Measurements from ENCODE around the gene TBC1D8.
A peak's percentile ranks its signal among the peaks of the same experiment; 100 is the strongest.

The TBC1D8 gene

DNA sequence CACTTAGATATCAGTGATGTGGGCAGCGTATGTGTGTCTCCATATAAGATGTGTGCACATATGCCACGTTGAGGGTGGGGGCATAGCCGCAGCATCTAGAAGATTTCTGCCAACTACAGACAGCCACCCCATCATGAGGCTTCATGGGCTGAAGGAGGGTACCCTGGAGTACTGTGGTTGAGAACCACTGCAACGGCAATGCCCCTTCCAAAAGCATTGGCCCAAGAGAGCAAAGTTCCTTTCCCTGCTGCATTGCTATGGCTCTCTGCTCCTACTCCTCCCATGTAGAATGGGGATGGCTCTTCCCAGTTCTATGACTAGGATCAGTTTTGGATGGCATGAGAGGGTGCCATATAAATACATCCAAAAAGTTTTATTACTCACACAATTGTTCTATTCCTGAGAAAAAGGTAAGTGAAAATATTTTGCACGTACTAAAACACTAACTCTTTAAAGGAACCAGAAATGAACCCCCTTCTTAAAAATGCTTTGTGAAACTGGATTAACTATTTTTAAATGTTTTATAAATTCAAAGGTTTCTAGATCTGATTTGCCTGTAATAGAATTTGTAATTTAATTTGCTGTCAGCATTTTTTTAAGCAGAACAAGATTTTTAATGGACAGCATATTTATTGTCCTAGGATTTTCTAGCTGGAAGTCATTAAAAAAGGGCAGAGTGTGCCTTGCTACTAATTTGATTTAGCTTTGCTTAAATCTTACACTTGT is 153.5 kb downstream of the TBC1D8 start:
- no peak for DNase-seq

DNA sequence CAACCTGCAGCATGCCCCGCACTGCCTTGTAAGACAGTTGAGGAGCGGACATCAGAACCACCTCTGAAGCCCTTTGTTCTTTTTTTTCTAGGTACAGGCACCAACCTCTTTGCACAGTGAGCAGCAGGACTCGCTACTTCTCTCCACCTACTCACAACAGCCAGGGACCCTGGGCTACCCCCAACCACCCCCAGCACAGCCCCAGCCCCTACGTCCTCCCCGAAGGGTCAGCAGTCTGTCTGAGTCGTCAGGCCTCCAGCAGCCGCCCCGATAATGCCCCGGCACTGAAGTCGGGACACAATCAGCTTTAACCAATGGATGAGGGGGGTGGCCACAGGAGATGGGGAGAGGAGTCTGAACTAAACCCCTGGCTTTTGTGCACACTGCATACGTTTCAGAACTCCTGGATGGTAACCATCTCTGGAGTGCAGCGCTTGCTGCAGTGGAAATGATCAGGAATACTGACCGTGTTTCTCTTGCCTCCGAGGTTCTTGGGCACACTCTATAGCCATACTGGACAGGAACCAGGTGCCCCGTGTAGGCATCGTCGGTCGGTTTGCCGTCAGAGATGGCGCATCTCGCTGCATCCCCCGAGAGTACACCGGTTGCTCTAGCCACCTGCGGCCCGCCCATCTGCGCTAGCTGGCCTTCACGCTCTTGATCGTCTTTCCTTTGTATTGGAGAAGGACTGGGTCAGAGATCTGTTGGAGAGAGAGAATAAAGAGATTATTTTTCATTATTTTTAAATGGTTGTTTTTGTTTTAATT is 155.7 kb downstream of the TBC1D8 start:
- DNase-seq, result no peak

DNA sequence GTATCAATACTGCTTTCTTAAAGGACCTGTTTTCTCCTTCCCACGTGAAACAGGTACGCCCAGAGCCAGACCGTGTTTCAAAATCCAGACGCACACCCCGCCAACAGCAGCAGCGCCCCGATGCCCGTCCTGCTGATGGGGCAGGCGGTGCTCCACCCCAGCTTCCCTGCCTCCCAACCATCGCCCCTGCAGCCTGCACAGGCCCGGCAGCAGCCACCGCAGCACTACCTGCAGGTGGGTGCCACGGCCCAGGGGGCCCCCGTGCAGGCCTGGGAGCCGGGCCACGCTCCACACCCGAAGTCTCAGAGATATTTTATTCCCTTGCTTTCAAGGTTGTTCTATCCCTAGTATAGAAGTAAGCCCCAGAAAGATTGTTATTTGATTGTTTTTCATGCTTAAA is 157.9 kb downstream of the TBC1D8 start:
- no peak for DNase-seq

DNA sequence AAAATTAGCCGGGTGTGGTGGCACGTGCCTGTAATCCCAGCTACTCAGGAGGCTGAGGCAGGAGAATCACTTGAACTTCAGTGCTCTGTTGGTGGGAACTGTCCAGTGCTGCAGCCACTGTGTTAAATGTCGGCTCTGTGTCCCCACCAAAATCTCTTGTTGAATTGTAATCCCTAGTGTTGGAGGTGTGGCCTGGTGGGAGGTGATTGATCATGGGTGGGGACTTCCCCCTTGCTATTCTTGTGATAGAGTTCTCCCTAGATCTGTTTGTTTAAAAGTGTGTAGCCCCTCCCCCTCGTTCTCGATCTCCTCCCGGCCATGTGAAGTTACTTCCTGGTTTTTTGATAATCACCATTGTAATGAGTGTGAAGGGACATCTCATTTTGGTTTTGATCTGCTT is 158.9 kb downstream of the TBC1D8 start:
- DNase-seq, result no peak

DNA sequence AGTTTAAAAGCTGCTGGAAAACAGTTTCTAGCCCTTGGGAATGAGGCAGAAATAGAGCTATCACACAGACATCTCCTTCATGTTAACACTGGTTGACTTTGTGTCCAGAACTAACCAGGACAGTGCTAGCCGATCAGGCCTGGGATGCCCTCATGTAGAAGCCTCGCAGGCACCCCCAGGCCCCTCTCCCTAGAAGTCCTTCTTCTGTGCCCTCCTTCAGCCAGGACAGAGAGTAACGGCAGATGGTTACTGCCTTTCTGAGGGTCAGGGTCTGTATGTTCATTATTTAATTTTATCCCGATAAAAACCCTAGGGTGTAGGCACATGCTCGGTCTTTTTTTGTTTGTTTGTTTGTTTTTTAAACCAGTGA is 159.8 kb downstream of the TBC1D8 start:
- no peak for DNase-seq

DNA sequence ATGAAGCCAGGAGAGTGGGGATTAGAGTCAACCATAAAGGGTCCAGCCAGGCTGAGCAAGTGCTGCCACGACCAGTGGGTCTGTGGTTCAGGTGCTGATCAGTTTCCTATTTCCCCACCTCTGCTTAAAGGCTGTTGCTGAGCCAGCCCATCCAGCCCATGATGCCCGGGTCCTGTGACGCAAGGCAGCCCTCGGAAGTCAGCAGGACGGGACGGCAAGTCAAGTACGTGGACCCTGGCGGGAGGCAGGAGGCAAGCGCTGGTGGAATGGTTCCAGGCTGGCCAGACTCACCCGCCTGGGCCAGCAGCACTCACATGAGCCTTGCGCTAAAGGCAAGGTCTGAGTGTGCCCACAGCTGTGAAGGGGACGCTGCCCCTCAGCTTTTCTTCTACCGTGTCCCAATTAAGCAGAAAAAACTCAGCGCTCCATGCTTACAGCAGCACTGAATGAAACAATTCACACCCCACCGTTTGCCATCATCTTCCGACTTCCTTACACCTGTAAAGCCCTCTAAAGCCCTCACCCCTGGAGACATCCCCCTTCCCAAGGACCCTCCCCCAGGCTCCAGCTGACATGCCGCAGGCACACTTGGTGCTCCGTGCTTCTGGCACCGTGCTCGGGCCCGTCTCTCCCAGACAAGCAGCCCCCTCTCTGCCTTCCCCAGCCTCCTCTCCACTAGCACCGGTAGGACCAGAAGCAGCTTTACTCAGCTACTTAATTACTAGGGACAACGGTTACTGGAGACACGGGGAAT is 160.4 kb downstream of the TBC1D8 start:
- DNase-seq, result no peak

DNA sequence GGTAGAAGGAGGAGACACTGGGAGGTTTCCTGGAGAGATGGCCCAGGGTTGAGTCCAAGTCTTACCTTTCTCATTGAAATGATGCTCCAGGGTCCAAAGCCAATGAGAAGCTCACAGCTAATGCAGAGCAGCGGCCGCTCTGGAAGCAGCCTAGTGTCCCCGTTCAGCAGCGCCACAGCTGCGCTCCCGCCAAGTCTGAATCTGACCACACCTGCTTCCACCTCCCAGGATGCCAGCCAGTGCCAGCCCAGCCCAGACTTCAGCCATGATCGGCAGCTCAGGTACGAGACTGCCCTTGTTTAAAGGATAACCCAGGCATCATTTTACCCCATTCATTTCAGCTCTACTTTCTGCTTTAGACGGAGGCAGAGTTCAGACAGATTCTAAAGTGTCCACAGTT is 161.0 kb downstream of the TBC1D8 start:
- no peak for DNase-seq

DNA sequence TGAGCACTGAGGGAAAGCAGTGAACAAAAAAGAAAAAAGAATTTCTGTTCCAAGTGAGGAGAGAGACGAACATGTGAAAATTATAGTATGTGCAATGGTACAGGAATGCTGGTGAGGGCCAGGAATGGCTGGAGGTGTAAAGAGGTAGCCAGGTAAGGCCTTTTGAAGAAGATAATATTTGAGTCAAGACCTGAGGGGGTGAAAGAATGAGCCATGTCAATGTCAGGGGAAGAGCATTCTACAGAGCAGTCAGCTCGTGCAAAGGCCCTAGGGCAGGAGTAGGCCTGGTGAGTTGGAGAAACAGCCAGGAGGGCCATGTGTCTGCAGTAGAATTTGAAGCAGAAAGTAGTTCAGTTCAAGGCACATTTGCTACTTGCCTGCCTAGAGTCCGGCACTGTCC is 161.5 kb downstream of the TBC1D8 start:
- DNase-seq, result no peak

DNA sequence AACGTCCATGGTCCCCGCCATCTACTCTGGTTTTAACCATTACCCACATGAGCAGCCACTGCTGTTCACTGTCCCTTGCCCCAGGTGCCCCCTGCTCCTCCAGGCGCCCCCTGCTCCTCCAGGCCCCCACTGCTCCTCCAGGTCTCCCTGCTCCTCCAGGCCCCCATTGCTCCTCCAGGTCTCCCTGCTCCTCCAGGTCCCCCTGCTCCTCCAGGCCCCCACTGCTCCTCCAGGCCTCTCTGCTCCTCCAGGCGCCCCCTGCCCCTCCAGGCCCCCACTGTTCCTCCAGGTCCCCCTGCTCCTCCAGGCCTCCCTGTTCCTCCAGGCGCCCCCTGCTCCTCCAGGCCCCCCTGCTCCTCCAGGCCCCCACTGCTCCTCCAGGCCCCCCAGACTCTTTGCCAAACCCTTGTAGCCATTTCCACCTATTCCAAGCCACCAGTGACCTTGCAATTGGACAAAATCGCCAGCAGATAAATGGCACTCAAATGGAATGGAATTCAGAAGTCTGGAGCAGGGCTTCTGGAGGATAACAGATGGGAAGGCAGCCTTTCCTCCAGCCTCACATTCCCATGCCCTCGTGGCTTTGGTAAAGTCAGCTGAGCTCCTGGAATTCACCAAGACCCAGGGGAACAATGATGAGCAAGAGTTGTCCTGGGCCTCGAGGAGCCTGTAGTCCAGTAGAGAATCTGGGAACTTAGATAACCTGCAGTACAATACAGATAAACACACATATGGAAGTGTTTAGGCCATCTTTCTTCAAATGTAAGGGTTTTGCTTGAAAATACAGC is 162.4 kb downstream of the TBC1D8 start:
- DNase-seq, result no peak

DNA sequence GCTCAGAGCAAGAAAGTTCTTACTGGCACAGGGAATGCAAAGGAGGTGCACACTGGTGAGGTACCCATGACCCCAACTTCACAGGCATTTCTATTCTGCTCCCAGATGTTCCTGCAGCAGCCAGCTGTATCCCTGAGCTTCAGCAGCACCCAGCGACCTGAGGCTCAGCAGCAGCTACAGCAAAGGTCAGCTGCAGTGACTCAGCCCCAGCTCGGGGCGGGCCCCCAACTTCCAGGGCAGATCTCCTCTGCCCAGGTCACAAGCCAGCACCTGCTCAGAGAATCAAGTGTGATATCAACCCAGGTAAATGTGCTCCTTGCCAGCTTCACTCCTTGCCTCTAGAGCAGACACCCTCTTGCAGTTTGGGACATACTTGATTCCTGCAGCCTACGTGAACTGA is 163.2 kb downstream of the TBC1D8 start:
- DNase-seq, result no peak

DNA sequence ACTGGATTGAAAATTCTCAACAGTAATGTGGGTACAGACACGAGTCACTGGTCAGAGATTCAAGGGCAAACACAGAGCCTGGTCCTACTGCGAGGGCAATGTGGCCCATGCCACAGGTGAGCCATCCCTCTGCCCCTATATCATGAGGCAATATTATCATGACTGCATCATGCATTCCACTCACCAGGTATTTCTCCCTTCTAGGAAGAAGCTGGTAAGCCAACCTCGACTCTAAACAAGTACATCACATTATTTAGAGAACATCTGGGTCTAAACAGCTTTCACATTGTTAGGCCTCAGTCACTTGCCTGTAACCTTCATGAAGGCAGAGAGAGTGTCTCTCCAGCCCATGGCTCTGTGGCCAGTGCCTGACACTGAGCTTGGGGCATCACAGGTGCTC is 163.6 kb downstream of the TBC1D8 start:
- DNase-seq, result no peak

DNA sequence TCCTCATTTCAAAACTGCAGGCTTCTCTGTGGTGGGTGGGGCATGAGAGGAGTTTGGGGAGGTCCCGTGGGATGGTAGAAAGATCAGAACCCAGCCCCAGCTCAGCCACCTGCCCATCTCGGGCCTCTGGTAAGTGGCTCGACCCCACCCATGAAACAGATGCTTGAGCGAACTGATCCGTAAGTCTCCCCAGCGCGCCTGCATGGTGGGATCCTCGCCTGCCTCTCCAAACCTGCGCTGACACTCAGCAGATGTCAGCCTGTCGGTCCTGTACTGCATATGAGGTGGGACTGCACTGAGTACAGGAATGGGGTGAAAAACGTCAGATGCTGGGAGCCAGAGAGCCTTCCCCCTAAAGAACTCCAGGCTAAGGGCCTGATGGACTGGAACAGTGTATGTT is 165.0 kb downstream of the TBC1D8 start:
- no peak for DNase-seq

DNA sequence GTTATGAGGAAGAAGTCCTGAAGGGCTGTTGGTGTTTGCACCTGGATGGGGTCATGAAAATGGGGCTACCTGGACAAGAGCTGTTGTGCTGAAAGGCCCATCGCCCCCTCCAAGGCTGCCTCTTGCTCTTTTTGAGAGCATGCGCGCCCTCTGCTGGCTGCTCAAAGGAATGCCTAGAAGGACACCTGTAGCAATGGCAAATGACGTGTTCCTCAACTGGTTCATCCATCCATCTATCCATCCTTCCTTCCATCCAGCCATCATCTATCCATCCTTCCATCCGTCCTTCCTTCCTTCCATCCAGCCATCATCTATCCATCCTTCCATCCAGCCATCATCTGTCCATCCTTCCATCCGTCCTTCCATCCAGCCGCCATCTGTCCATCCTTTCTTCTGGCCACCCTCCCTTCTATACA is 166.3 kb downstream of the TBC1D8 start:
- peak; percentile 74 for DNase-seq

DNA sequence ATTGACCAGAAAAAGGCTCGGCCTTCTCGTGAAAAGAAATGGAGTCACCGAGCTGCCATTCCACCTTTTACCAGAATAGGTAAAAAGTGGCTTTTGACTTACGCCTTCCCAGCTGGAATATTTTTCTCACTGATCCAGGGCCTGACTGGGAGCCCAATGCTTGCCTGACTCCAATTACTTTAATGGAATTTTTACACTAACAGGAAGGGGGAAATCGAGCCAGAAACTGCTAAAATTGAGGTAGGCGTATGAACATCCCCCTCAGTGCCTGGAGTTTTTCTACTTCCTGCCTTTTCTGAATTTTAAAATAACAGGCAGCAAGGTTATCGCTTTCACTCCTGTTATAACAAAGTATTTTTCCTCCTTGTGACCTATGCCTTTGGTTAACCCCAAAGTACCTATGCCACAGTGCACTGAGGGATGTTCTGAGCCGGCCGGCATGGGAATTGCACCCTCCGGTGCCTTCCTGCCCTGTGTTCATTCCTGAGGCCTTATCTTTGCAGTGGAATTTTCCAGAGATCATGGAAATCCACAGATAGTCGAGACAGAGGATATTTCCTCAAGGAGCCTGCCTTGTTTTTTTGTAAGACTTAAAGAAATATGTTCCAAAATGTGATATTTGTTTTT is 167.4 kb downstream of the TBC1D8 start:
- DNase-seq, result no peak

DNA sequence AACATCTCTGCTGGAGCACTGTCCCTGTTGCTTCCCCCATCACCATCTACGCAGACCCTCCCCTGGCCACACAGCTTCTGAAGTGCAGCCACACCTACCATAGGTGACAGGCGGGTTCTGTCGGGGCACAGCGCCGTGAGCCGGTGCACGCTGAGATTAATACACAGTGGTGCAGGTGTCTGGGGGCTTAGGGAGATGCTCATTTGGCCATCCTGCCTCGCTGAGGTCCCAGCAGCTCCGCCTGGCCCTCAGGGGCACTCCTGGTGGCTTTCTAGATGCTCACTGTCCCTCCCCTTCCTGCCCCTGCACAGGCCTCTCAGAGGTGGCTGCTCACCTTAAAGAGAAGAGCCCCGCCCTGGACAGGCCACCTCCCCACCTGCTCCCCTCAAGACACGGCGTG is 168.0 kb downstream of the TBC1D8 start:
- DNase-seq, result no peak

DNA sequence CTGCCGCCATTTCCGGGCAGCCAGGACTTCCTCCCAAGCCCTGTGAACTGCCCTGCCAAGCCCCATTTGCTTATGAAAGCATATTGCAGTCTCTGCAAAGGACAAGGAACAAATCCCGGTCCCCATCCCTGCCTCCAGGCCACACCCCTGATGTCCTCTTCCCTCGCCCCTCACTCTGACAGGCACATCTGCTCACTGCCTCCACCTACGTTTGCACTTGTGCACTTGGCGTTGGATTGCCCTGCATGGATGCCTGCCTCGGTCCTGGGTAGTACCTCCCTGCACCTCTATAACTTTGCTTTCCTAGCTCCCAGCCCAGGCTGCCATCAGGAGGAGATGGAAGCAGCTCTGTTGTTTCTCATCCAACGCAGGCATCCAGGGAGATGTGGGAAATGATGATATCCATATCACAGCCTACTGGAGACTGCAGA is 168.7 kb downstream of the TBC1D8 start:
- DNase-seq, result no peak

DNA sequence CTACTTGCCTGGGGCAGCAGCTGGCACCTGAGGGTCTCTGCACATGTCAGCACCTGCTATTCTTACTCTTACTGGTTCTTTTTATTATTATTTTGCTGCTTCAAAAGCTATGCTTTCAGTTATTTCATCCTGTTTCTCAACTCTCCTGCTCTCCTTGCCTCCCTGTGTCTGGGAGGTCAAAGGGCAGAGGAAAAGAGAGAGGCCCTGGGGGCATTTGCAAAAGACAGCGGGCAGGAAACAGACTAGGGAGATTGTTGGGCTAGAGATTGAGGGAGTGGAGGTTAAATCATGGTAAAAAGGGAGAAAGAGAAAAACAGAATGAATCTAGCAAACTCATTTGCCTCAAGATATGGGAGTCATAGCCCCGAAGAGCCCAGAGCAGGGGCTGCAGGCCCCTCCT is 170.2 kb downstream of the TBC1D8 start:
- no peak for DNase-seq

DNA sequence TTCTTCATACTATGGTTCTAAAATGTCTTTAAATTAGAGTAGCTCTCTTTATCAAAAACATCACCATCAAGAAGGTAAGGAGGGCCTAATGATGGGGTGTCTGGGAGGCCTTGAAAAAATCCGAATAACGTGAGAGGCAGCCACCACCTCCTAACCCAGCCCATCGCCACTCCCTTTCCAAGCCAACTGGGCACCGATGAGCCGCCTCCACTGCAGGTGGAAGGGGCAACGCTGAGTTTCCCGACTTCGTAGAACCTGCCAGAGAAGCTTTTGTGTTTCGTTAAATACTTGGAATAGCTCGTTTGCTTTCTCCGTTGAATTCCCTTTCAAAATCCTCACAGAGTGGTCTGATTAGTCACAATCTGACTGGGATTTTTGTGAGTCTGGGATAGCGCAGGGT is 171.1 kb downstream of the TBC1D8 start:
- DNase-seq, result no peak

DNA sequence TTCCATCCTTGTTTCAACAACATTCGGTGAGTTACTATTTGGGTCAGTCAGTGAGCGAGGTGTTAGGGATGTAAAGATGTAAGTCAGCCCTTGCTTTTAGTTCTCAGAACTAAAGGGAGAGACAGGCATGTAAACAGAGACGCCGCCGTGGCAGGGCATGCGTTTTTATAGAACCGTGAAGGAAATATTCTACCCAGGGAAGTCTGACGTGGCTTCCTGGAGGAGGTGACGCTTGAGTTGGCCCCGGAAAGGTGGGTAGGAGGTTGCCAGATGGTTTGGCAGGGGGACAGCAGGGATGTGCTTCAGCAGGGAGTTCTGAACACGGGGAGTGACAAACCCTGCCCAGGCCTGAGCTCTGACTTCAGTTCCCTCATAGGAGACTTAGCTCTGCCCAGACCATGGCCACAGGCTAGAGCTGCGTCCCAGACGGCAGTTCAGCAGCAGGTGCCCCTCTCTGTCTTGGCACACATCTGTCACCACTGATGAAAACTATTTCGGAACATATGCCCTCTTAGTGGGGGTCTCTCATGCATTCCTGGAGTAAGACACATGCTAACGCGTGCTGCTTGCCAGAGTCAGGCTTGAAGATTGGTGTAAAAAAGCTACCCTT is 172.5 kb downstream of the TBC1D8 start:
- DNase-seq, result no peak

DNA sequence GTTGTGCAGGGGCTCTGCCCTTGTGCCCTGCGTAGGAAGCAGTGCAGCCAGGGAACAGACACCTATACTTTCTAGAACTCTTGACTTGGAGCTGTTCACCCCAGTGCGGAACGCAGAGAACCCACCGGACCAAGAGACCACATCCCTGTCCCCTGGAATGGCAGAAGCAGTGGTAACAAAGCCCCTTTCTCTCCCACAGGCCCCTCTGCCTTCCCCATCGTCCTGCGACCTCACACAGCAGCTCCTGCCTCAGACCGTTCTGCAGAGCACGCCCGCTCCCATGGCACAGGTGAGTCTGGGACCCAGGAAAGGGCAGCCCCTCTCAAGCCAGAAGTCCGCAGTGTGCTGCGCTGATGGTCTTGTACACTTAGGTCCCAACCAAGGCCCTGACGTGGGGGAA is 173.7 kb downstream of the TBC1D8 start:
- no peak for DNase-seq

DNA sequence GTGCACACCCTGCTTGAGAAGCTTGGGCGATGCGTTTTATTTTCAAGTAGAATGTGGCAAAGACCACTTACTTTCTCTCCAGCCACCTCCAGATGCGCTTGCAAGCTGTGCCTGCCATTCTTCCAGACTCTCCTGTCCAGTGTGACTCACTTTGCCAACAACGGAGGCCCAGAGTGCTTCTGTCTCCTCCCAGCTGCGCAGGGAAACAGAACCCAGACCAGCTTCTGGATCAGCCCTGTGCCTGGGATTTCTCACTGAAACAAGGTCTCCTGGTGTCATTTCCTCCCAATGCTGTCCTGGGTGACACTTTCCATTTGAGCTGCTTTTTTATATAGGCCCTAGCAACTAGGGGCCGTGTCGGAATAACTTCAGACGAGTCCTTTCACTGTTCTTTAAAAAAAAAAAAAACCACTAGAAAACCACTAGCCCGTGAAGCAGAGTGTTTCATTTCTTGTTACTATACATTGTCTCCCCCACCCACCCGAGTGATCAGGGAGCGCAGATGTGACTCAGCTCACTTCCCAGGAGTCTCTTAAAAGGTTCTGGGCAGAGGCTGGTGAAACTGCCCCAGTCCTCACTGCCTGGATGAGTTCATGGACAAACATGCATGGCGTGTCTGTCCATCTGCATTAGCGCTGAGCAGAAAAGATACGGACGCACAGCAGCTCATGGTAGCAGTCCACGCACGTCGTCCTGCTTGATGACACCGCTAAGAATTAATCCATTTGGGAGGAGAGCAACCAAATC is 174.4 kb downstream of the TBC1D8 start:
- DNase-seq, result no peak
